ENCODE data around the gene ERBIN.

Gene ERBIN

GRCh38 chr5:66066826-66067225 lies 140.5 kb downstream of the ERBIN start:
- no peak overlapping the region for H2AFZ ChIP-seq (ENCODE audit: insufficient read depth, low read length, poor library complexity)
- H2BK5ac ChIP-seq (ENCODE audit: low read depth, low read length, poor library complexity), result no peak overlapping the region
- H2AK5ac ChIP-seq (ENCODE audit: low read length), result no peak overlapping the region
- H3K79me1 ChIP-seq (ENCODE audit: low read length), result no peaks in the 10 kb centered on the region
- H2BK120ac ChIP-seq (ENCODE audit: insufficient read depth, low read length, poor library complexity), result no peak overlapping the region
- H4K91ac ChIP-seq (ENCODE audit: low read depth, low read length), result no peak overlapping the region
- H3K9me3 ChIP-seq (ENCODE audit: insufficient read depth, low read depth, low read length), result peaks cover 2% of the 10 kb centered on the region
- H3K14ac ChIP-seq (ENCODE audit: low read length), result no peak overlapping the region
- no peaks in the 10 kb centered on the region for H3K79me2 ChIP-seq (ENCODE audit: control insufficient read depth, insufficient read depth, low read length, poor library complexity)
- WGBS (ENCODE audit: extremely low coverage, insufficient coverage, insufficient read length), result no CpG with 5 or more reads among the region's 2 CpGs
- H3K36me3 ChIP-seq (ENCODE audit: control insufficient read depth in 1 of 2, insufficient read depth in 2 of 2, low read length in 2 of 2), result peaks cover 4% of the 10 kb centered on the region in 2 experiments
- no peak overlapping the region for H3K27ac ChIP-seq (ENCODE audit: low read depth, low read length)
- H3K4me2 ChIP-seq (ENCODE audit: low read length), result no peak overlapping the region
- no peak for DNase-seq
- H2BK12ac ChIP-seq (ENCODE audit: low read length), result no peak overlapping the region
- no peak overlapping the region for H4K8ac ChIP-seq (ENCODE audit: low read depth, low read length)
- no peak overlapping the region for H3K4ac ChIP-seq (ENCODE audit: low read depth, low read length)
- H4K12ac ChIP-seq (ENCODE audit: low read depth, low read length), result no peak overlapping the region
- H3K4me1 ChIP-seq (ENCODE audit: control insufficient read depth in 1 of 2, insufficient read depth in 2 of 2, low read length in 2 of 2), result no peaks in the 10 kb centered on the region
- no peak overlapping the region for H3K23ac ChIP-seq (ENCODE audit: low read length)
- H3K9ac ChIP-seq (ENCODE audit: low read length), result no peak overlapping the region
- no peaks in the 10 kb centered on the region for H3K27me3 ChIP-seq (ENCODE audit: insufficient read depth, low read length)
- no peak overlapping the region for H3K4me3 ChIP-seq (ENCODE audit: low read depth, low read length)
- no peak overlapping the region for H3K18ac ChIP-seq (ENCODE audit: low read length)

DNA sequence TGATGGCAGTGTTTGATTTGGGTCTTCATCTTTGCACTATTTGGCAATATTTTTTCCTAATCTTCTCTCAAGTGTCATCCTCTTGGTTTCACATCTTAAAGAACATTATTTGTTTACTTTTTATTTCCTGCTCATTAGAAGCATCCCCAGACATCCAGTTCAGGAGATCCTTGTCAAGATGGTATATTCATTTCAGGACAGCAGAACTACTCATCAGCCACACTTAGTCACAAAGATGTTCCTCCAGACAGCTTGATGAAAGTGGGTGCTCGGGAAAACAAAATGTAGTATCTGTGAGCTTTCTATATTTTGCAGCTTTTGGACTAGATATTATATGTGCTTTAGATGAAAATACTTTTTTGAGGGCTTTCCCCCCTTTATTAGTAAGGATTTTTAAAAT lies 145.7 kb downstream of the ERBIN start:
- Histone ChIP-seq H2BK12ac (ENCODE audit: low read length) (no peak overlapping the region), H3K9me3 (ENCODE audit: insufficient read depth, low read depth, low read length) (no peaks in the 10 kb centered on the region), H3K27me3 (ENCODE audit: insufficient read depth, low read length) (no peaks in the 10 kb centered on the region), H2BK5ac (ENCODE audit: low read depth, low read length, poor library complexity) (no peak overlapping the region), H3K14ac (ENCODE audit: low read length) (no peak overlapping the region), H3K4me2 (ENCODE audit: low read length) (no peak overlapping the region), H3K23ac (ENCODE audit: low read length) (no peak overlapping the region), H4K12ac (ENCODE audit: low read depth, low read length) (no peak overlapping the region), H3K36me3 (ENCODE audit: control insufficient read depth in 1 of 2, insufficient read depth in 2 of 2, low read length in 2 of 2) (peaks cover 1 to 7% of the 10 kb centered on the region in 2 experiments), H3K4me1 (ENCODE audit: control insufficient read depth in 1 of 2, insufficient read depth in 2 of 2, low read length in 2 of 2) (no peaks in the 10 kb centered on the region), H3K79me1 (ENCODE audit: low read length) (no peaks in the 10 kb centered on the region), H3K4me3 (ENCODE audit: low read depth, low read length) (no peak overlapping the region), H3K27ac (ENCODE audit: low read depth, low read length) (no peak overlapping the region), H3K18ac (ENCODE audit: low read length) (no peak overlapping the region), H3K4ac (ENCODE audit: low read depth, low read length) (no peak overlapping the region), H3K9ac (ENCODE audit: low read length) (no peak overlapping the region), H2AK5ac (ENCODE audit: low read length) (no peak overlapping the region), H4K91ac (ENCODE audit: low read depth, low read length) (no peak overlapping the region), H2AFZ (ENCODE audit: insufficient read depth, low read length, poor library complexity) (no peak overlapping the region), H3K79me2 (ENCODE audit: control insufficient read depth, insufficient read depth, low read length, poor library complexity) (no peaks in the 10 kb centered on the region), H4K8ac (ENCODE audit: low read depth, low read length) (no peak overlapping the region), H2BK120ac (ENCODE audit: insufficient read depth, low read length, poor library complexity) (no peak overlapping the region)
- no peak for DNase-seq
- WGBS (ENCODE audit: extremely low coverage, insufficient coverage, insufficient read length), result no CpG with 5 or more reads among the region's 1 CpG

DNA sequence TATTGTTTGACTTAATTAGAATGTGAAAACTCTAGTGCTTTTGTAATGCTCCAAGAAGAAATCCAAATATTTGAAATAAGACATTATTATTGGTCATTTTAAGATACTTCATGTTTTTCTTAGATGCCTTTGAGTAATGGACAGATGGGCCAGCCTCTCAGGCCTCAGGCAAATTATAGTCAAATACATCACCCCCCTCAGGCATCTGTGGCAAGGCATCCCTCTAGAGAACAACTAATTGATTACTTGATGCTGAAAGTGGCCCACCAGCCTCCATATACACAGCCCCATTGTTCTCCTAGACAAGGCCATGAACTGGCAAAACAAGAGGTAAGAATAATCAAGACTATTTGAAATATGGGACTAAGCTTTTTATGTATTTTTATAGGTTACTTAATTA lies 148.5 kb downstream of the ERBIN start:
- no peak overlapping the region for H2AFZ ChIP-seq (ENCODE audit: insufficient read depth, low read length, poor library complexity)
- no peak overlapping the region for H2BK12ac ChIP-seq (ENCODE audit: low read length)
- no peaks in the 10 kb centered on the region for H3K4me1 ChIP-seq (ENCODE audit: control insufficient read depth in 1 of 2, insufficient read depth in 2 of 2, low read length in 2 of 2)
- H3K23ac ChIP-seq (ENCODE audit: low read length), result no peak overlapping the region
- no peak overlapping the region for H3K27ac ChIP-seq (ENCODE audit: low read depth, low read length)
- no peak overlapping the region for H3K14ac ChIP-seq (ENCODE audit: low read length)
- H3K9me3 ChIP-seq (ENCODE audit: insufficient read depth, low read depth, low read length), result no peaks in the 10 kb centered on the region
- H3K79me2 ChIP-seq (ENCODE audit: control insufficient read depth, insufficient read depth, low read length, poor library complexity), result no peaks in the 10 kb centered on the region
- no peak overlapping the region for H3K18ac ChIP-seq (ENCODE audit: low read length)
- no peak overlapping the region for H2AK5ac ChIP-seq (ENCODE audit: low read length)
- no peak overlapping the region for H3K4me2 ChIP-seq (ENCODE audit: low read length)
- H3K27me3 ChIP-seq (ENCODE audit: insufficient read depth, low read length), result no peaks in the 10 kb centered on the region
- no peak overlapping the region for H2BK5ac ChIP-seq (ENCODE audit: low read depth, low read length, poor library complexity)
- H3K4ac ChIP-seq (ENCODE audit: low read depth, low read length), result no peak overlapping the region
- no peak overlapping the region for H4K91ac ChIP-seq (ENCODE audit: low read depth, low read length)
- no peak overlapping the region for H3K4me3 ChIP-seq (ENCODE audit: low read depth, low read length)
- peaks cover 3 to 7% of the 10 kb centered on the region in 2 experiments for H3K36me3 ChIP-seq (ENCODE audit: control insufficient read depth in 1 of 2, insufficient read depth in 2 of 2, low read length in 2 of 2)
- no peaks in the 10 kb centered on the region for H3K79me1 ChIP-seq (ENCODE audit: low read length)
- no peak overlapping the region for H4K8ac ChIP-seq (ENCODE audit: low read depth, low read length)
- no peak overlapping the region for H3K9ac ChIP-seq (ENCODE audit: low read length)
- DNase-seq, result no peak
- H4K12ac ChIP-seq (ENCODE audit: low read depth, low read length), result no peak overlapping the region
- no peak overlapping the region for H2BK120ac ChIP-seq (ENCODE audit: insufficient read depth, low read length, poor library complexity)

DNA sequence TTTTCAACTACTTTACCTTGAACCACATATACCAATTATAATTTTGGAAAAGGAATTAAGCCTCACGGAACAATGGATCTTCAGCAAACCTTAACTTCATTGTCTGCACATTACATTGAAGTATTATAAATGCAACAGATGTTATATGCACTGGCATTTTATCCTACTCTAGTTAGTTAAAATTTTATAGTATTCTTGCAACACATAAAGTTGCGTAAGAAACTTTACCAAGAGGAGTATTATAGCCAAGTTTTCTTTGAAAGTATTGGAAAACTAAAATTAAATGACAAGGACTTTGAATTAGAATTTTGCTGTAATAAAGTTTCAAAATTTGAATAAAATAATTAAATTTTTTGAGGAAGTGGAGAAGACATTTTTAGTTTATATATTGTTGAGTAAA lies 154.3 kb downstream of the ERBIN start:
- no peak overlapping the region for H3K23ac ChIP-seq (ENCODE audit: low read length)
- no CpG with 5 or more reads among the region's 2 CpGs for WGBS (ENCODE audit: extremely low coverage, insufficient coverage, insufficient read length)
- no peak overlapping the region for H3K27ac ChIP-seq (ENCODE audit: low read depth, low read length)
- no peak overlapping the region for H3K14ac ChIP-seq (ENCODE audit: low read length)
- H2AFZ ChIP-seq (ENCODE audit: insufficient read depth, low read length, poor library complexity), result no peak overlapping the region
- H3K36me3 ChIP-seq (ENCODE audit: control insufficient read depth in 1 of 2, insufficient read depth in 2 of 2, low read length in 2 of 2), result peaks cover 2 to 3% of the 10 kb centered on the region in 2 experiments
- H3K4me1 ChIP-seq (ENCODE audit: control insufficient read depth in 1 of 2, insufficient read depth in 2 of 2, low read length in 2 of 2), result no peaks in the 10 kb centered on the region
- H4K91ac ChIP-seq (ENCODE audit: low read depth, low read length), result no peak overlapping the region
- H3K79me2 ChIP-seq (ENCODE audit: control insufficient read depth, insufficient read depth, low read length, poor library complexity), result no peaks in the 10 kb centered on the region
- H4K12ac ChIP-seq (ENCODE audit: low read depth, low read length), result no peak overlapping the region
- no peak overlapping the region for H2BK5ac ChIP-seq (ENCODE audit: low read depth, low read length, poor library complexity)
- H3K4me2 ChIP-seq (ENCODE audit: low read length), result no peak overlapping the region
- no peak overlapping the region for H2BK120ac ChIP-seq (ENCODE audit: insufficient read depth, low read length, poor library complexity)
- H3K4me3 ChIP-seq (ENCODE audit: low read depth, low read length), result no peak overlapping the region
- no peak overlapping the region for H3K4ac ChIP-seq (ENCODE audit: low read depth, low read length)
- no peak overlapping the region for H2BK12ac ChIP-seq (ENCODE audit: low read length)
- H3K27me3 ChIP-seq (ENCODE audit: insufficient read depth, low read length), result no peaks in the 10 kb centered on the region
- H3K79me1 ChIP-seq (ENCODE audit: low read length), result no peaks in the 10 kb centered on the region
- H3K9ac ChIP-seq (ENCODE audit: low read length), result no peak overlapping the region
- no peak overlapping the region for H2AK5ac ChIP-seq (ENCODE audit: low read length)
- no peak overlapping the region for H3K18ac ChIP-seq (ENCODE audit: low read length)
- no peaks in the 10 kb centered on the region for H3K9me3 ChIP-seq (ENCODE audit: insufficient read depth, low read depth, low read length)
- H4K8ac ChIP-seq (ENCODE audit: low read depth, low read length), result no peak overlapping the region
- DNase-seq, result no peak
